HCT116 (cell line): ENCODE data around the gene PKNOX2. TPM values are rescaled to one million over a fixed set of nuclear protein-coding genes. Genes with fewer than 3 reads are reported as not detected.

ENCODE experiments used
- ATAC-seq: fragments of 200-7000 bp; cut with Tn5 transposase; 2 replicates; pipeline ENCODE4 v1.9.1; 2020; ENCODE audit warnings: mild to moderate bottlenecking, moderate library complexity
- BruUV-seq: library from RNA; stranded (reverse); fragments of 400-500 nt; replicated peaks from 2 replicates; lab custom pipeline; 2021; lab: Mats Ljungman, UMichigan
- CTCF ChIA-PET: fragments of 300-600 bp; sonication (Branson Sonifier 250); formaldehyde crosslinking; loops from one replicate; lab custom pipeline; 2021; ENCODE audit warnings: antibody characterized with exemption; lab: Charles Lee
- POLR2A ChIA-PET: fragments of 300-600, 350-600 bp; sonication (Branson Sonifier 250); formaldehyde crosslinking; loops from one replicate; lab custom pipeline; 2021; ENCODE audit warnings: antibody characterized with exemption; lab: Charles Lee
- RAD21 ChIA-PET, 2 experiments: fragments of 300-600 bp; sonication (Branson Sonifier 250); formaldehyde crosslinking; loops; one replicate each; lab custom pipeline; 2023; ENCODE audit warnings: low total read pairs in 2 of 2; ENCODE audit not compliant: uncharacterized antibody in 2 of 2, unreplicated experiment in 2 of 2, low non-redundant PET in 1 of 2; lab: Charles Lee
- DNase-seq: peaks from one replicate; pipeline ENCODE4 v3.0.0-alpha.2; 2010; ENCODE audit warnings: low read depth, low spot score
- H2AFZ ChIP-seq: fragments of 200-600 bp; shearing (Covaris generic), sonication (generic); 2 replicates; pipeline ENCODE4 v1.6.1; 2017; ENCODE audit warnings: low read depth, mixed run types, mixed read lengths, antibody characterized with exemption, low read length; ENCODE audit not compliant: poor library complexity, severe bottlenecking
- H3K27ac ChIP-seq: 2 replicates; pipeline ENCODE4 v1.5.1; 2012; ENCODE audit warnings: low read depth, low read length
- H3K27me3 ChIP-seq: fragments of 200-600 bp; sonication (generic); 2 replicates; pipeline ENCODE4 v1.6.1; 2016; ENCODE audit warnings: mixed run types, low read length, mixed read lengths; ENCODE audit not compliant: insufficient read depth
- H3K36me3 ChIP-seq, 2 experiments: fragments of 200-500 bp in 1 of 2; fragments of 200-600 bp in 1 of 2; sonication (Bioruptor generic) in 1 of 2; sonication (generic) in 1 of 2; 2 replicates each; pipeline versions ENCODE4 v1.5.1 to v1.6.1; 2014 to 2016; ENCODE audit warnings: low read length in 2 of 2, inconsistent platforms in 1 of 2, mixed read lengths in 1 of 2, mixed run types in 1 of 2; ENCODE audit not compliant: insufficient read depth in 2 of 2, control insufficient read depth in 1 of 2
- H3K4me1 ChIP-seq, 2 experiments: fragments of 200-600 bp in 1 of 2; sonication (generic) in 1 of 2; 2 replicates each; pipeline versions ENCODE4 v1.5.1 to v1.6.1; 2012 to 2017; ENCODE audit warnings: low read length in 2 of 2, inconsistent platforms in 1 of 2, mild to moderate bottlenecking in 1 of 2, mixed read lengths in 1 of 2, mixed run types in 1 of 2, moderate library complexity in 1 of 2; ENCODE audit not compliant: insufficient read depth in 2 of 2, control insufficient read depth in 1 of 2
- H3K4me2 ChIP-seq: fragments of 200-600 bp; sonication (generic); 2 replicates; pipeline ENCODE4 v1.6.1; 2017; ENCODE audit warnings: mixed run types, low read length, mixed read lengths
- H3K4me3 ChIP-seq, 2 experiments: fragments of 200-600 bp in 1 of 2; sonication (generic) in 1 of 2; replicated peaks in 1 of 2; 2 replicates each; pipeline ENCODE4 v1.5.1; 2011 to 2016; ENCODE audit warnings: low read length in 2 of 2, control low read depth in 1 of 2, low read depth in 1 of 2, mild to moderate bottlenecking in 1 of 2, mixed read lengths in 1 of 2, mixed run types in 1 of 2
- H3K79me2 ChIP-seq: fragments of 200-600 bp; sonication (generic); 2 replicates; pipeline ENCODE4 v1.6.1; 2017; ENCODE audit warnings: mild to moderate bottlenecking, mixed run types, low read length, moderate library complexity, mixed read lengths; ENCODE audit not compliant: insufficient read depth
- H3K9ac ChIP-seq: fragments of 200-600 bp; sonication (generic); 2 replicates; pipeline ENCODE4 v1.6.1; 2016; ENCODE audit warnings: low read length, mixed read lengths
- H3K9me2 ChIP-seq: fragments of 200-600 bp; sonication (generic), shearing (Covaris generic); 2 replicates; pipeline ENCODE4 v1.6.1; 2017; ENCODE audit warnings: mixed run types, mild to moderate bottlenecking, moderate library complexity; ENCODE audit not compliant: insufficient read depth
- H3K9me3 ChIP-seq, 2 experiments: fragments of 200-500 bp in 1 of 2; fragments of 200-600 bp in 1 of 2; sonication (Bioruptor generic) in 1 of 2; sonication (generic) in 1 of 2; 2 replicates each; pipeline ENCODE4 v1.6.1; 2014 to 2017; ENCODE audit warnings: low read length in 2 of 2, mixed read lengths in 2 of 2, inconsistent platforms in 1 of 2, low read depth in 1 of 2, mild to moderate bottlenecking in 1 of 2, mixed run types in 1 of 2, moderate library complexity in 1 of 2; ENCODE audit not compliant: control insufficient read depth in 1 of 2, insufficient read depth in 1 of 2
- H4K20me1 ChIP-seq: fragments of 200-600 bp; sonication (generic), shearing (Covaris generic); 2 replicates; pipeline ENCODE4 v1.6.1; 2017; ENCODE audit warnings: mixed run types, mild to moderate bottlenecking, moderate library complexity; ENCODE audit not compliant: insufficient read depth
- CBX3 ChIP-seq: IDR thresholded peaks from 2 replicates; pipeline ENCODE4 v1.6.1; 2012; ENCODE audit warnings: low read depth
- CEBPB ChIP-seq: IDR thresholded peaks from 2 replicates; pipeline ENCODE4 v1.6.1; 2012; ENCODE audit warnings: low read depth
- CTCF ChIP-seq, 3 experiments: fragments of 200-600 bp in 1 of 3; sonication (generic) in 1 of 3; IDR thresholded peaks in 2 of 3; conservative IDR thresholded peaks in 1 of 3; 2 replicates each; pipeline ENCODE4 v1.5.1; 2012 to 2017; ENCODE audit warnings: low read depth in 2 of 3, low read length in 2 of 3, antibody characterized with exemption in 1 of 3, borderline replicate concordance in 1 of 3, control low read depth in 1 of 3, mild to moderate bottlenecking in 1 of 3, mixed read lengths in 1 of 3, mixed run types in 1 of 3, moderate library complexity in 1 of 3; ENCODE audit not compliant: insufficient read depth in 1 of 3
- EGR1 ChIP-seq: IDR thresholded peaks from 2 replicates; pipeline ENCODE4 v1.6.1; 2012; ENCODE audit warnings: low read depth
- ELF1 ChIP-seq: IDR thresholded peaks from 2 replicates; pipeline ENCODE4 v1.6.1; 2012; ENCODE audit warnings: low read depth, borderline replicate concordance
- EZH2phosphoT487 ChIP-seq: fragments of 200-600 bp; IDR thresholded peaks from 2 replicates; pipeline ENCODE4 v1.6.1; 2018; ENCODE audit warnings: antibody characterized with exemption, borderline replicate concordance
- FOSL1 ChIP-seq: IDR thresholded peaks from 2 replicates; pipeline ENCODE4 v1.6.1; 2012; ENCODE audit warnings: low read depth
- JUND ChIP-seq: IDR thresholded peaks from 2 replicates; pipeline ENCODE4 v1.6.1; 2012
- POLR2A ChIP-seq: IDR thresholded peaks from 2 replicates; pipeline ENCODE4 v1.7.0; 2011; ENCODE audit warnings: borderline replicate concordance; ENCODE audit not compliant: insufficient read depth, insufficient read length; ENCODE audit errors: extremely low read depth
- POLR2AphosphoS5 ChIP-seq: IDR thresholded peaks from 2 replicates; pipeline ENCODE4 v1.6.1; 2011; ENCODE audit warnings: mild to moderate bottlenecking, low read depth, low read length, moderate library complexity
- SIN3A ChIP-seq: IDR thresholded peaks from 2 replicates; pipeline ENCODE4 v1.6.1; 2012; ENCODE audit warnings: low read depth
- SP1 ChIP-seq: IDR thresholded peaks from 2 replicates; pipeline ENCODE4 v1.6.1; 2012; ENCODE audit warnings: low read depth
- SRF ChIP-seq: IDR thresholded peaks from 2 replicates; pipeline ENCODE4 v1.6.1; 2012; ENCODE audit warnings: low read depth
- TCF7L2 ChIP-seq: IDR thresholded peaks from 2 replicates; pipeline ENCODE4 v1.7.0; 2011; ENCODE audit warnings: borderline replicate concordance, inconsistent platforms; ENCODE audit not compliant: insufficient read depth, insufficient read length; ENCODE audit errors: extremely low read depth
- YY1 ChIP-seq: IDR thresholded peaks from 2 replicates; pipeline ENCODE4 v1.6.1; 2011; ENCODE audit warnings: low read length, low read depth, moderate library complexity, mild to moderate bottlenecking; ENCODE audit not compliant: insufficient replicate concordance; ENCODE audit errors: extremely low read depth
- ZBTB33 ChIP-seq: IDR thresholded peaks from 2 replicates; pipeline ENCODE4 v1.6.1; 2011; ENCODE audit warnings: mild to moderate bottlenecking, low read length, moderate library complexity; ENCODE audit not compliant: insufficient replicate concordance; ENCODE audit errors: extremely low read depth
- ZNF274 ChIP-seq: fragments of 200-500 bp; sonication (Bioruptor generic); IDR thresholded peaks from 2 replicates; pipeline ENCODE4 v1.6.1; 2014; ENCODE audit warnings: mild to moderate bottlenecking, low read depth, low read length, inconsistent platforms
- intact Hi-C: fragments of 100-400 bp; cut with micrococcal nuclease; formaldehyde crosslinking; loops from 2 replicates; pipeline ENCODE4 v1.10.0; 2022
- total RNA-seq: library from RNA; stranded (reverse); gene quantifications from one replicate; pipeline ENCODE4 v1.2.1, GENCODE V29; 2021; ENCODE audit not compliant: unreplicated experiment
- TF ChIP-seq, protein P1 (sequence below): IDR thresholded peaks from 2 replicates; pipeline ENCODE4 v1.6.1; 2012; ENCODE audit warnings: low read depth
- TF ChIP-seq, protein P2 (sequence below): IDR thresholded peaks from 2 replicates; pipeline ENCODE4 v1.6.1; 2012
- TF ChIP-seq, protein P3 (sequence below): IDR thresholded peaks from 2 replicates; pipeline ENCODE4 v1.6.1; 2012

PKNOX2 gene
- total RNA-seq, 1 experiment from 2014 or later, result 0.20 TPM

GRCh38 chr11:125210066-125210465 lies 45.5 kb downstream of the PKNOX2 start:
- H2AFZ ChIP-seq, result no peak overlapping the region

More at GRCh38 chr11:125210066-125210465, 45.5 kb downstream of the PKNOX2 start:
- Histone ChIP-seq H3K9me2 (no peaks in the 10 kb centered on the region), H3K4me2 (no peak overlapping the region), H3K4me3 (no peak overlapping the region), H3K9me3 (no peaks in the 10 kb centered on the region), H4K20me1 (no peaks in the 10 kb centered on the region), H3K9ac (no peak overlapping the region), H3K27ac (no peak overlapping the region), H3K27me3 (no peaks in the 10 kb centered on the region), H3K36me3 (no peaks in the 10 kb centered on the region), H3K79me2 (no peaks in the 10 kb centered on the region), H3K4me1 (no peaks in the 10 kb centered on the region)
- intact Hi-C loops, result no loop called here
- ChIA-PET CTCF (no interaction called here), RAD21 (no interaction called here), POLR2A (no interaction called here)
- BruUV-seq, result no TSS peak
- TF ChIP-seq CTCF (IDR thresholded peaks at IDR 0.05 in 2 of 3, conservative IDR thresholded peaks at IDR 0.05 in 1 of 3; ENCODE audit: borderline replicate concordance in 1 of 3, insufficient read depth in 1 of 3, low read depth in 2 of 3, low read length in 2 of 3) (no peak), ZNF274 (no peak), SIN3A (no peak), YY1 (no peak), JUND (no peak), FOSL1 (no peak), TCF7L2 (no peak), ZBTB33 (no peak), ELF1 (no peak), SP1 (no peak), POLR2A (no peak), SRF (no peak), POLR2AphosphoS5 (no peak), EGR1 (no peak), CEBPB (no peak), EZH2phosphoT487 (no peak), CBX3 (no peak)
- TF ChIP-seq, protein P1, sequence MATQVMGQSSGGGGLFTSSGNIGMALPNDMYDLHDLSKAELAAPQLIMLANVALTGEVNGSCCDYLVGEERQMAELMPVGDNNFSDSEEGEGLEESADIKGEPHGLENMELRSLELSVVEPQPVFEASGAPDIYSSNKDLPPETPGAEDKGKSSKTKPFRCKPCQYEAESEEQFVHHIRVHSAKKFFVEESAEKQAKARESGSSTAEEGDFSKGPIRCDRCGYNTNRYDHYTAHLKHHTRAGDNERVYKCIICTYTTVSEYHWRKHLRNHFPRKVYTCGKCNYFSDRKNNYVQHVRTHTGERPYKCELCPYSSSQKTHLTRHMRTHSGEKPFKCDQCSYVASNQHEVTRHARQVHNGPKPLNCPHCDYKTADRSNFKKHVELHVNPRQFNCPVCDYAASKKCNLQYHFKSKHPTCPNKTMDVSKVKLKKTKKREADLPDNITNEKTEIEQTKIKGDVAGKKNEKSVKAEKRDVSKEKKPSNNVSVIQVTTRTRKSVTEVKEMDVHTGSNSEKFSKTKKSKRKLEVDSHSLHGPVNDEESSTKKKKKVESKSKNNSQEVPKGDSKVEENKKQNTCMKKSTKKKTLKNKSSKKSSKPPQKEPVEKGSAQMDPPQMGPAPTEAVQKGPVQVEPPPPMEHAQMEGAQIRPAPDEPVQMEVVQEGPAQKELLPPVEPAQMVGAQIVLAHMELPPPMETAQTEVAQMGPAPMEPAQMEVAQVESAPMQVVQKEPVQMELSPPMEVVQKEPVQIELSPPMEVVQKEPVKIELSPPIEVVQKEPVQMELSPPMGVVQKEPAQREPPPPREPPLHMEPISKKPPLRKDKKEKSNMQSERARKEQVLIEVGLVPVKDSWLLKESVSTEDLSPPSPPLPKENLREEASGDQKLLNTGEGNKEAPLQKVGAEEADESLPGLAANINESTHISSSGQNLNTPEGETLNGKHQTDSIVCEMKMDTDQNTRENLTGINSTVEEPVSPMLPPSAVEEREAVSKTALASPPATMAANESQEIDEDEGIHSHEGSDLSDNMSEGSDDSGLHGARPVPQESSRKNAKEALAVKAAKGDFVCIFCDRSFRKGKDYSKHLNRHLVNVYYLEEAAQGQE, result no peak
- TF ChIP-seq, protein P2, sequence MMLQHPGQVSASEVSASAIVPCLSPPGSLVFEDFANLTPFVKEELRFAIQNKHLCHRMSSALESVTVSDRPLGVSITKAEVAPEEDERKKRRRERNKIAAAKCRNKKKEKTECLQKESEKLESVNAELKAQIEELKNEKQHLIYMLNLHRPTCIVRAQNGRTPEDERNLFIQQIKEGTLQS, result no peak
- TF ChIP-seq, protein P3, sequence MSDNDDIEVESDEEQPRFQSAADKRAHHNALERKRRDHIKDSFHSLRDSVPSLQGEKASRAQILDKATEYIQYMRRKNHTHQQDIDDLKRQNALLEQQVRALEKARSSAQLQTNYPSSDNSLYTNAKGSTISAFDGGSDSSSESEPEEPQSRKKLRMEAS, result no peak
- DNase-seq (no peak), ATAC-seq (no peak)
